Neural cell (in vitro differentiated cells): ENCODE data around the gene AFTPH. TPM values are rescaled to one million over a fixed set of nuclear protein-coding genes. Genes with fewer than 3 reads are reported as not detected.

Source experiments
- H2AFZ ChIP-seq: fragments of 200-600, 300-800 bp; sonication (generic), shearing (Covaris generic); 2 replicates; pipeline ENCODE4 v1.6.0; 2014; ENCODE audit warnings: low read depth, mild to moderate bottlenecking, antibody characterized with exemption, low read length, moderate library complexity
- H3F3A ChIP-seq: fragments of 200-600 bp; shearing (Covaris generic); 2 replicates; pipeline ENCODE4 v1.6.1; 2016; ENCODE audit warnings: mild to moderate bottlenecking, moderate library complexity, mixed read lengths, antibody characterized with exemption, low read length; ENCODE audit not compliant: insufficient read depth, poor library complexity, severe bottlenecking
- H3K27ac ChIP-seq: fragments of 200-600, 300-800 bp; sonication (generic), shearing (Covaris generic); 2 replicates; pipeline ENCODE4 v1.5.1; 2014; ENCODE audit warnings: mild to moderate bottlenecking, low read length, moderate library complexity
- H3K27me3 ChIP-seq: fragments of 300-800, 200-600 bp; sonication (generic), shearing (Covaris generic); 2 replicates; pipeline ENCODE4 v1.6.0; 2014; ENCODE audit warnings: mild to moderate bottlenecking, low read depth, low read length, moderate library complexity; ENCODE audit not compliant: insufficient read depth
- H3K36me3 ChIP-seq: fragments of 300-800, 200-600 bp; sonication (generic), shearing (Covaris generic); 2 replicates; pipeline ENCODE4 v1.5.1; 2014; ENCODE audit warnings: mild to moderate bottlenecking, antibody characterized with exemption, low read length, moderate library complexity; ENCODE audit not compliant: insufficient read depth
- H3K4me2 ChIP-seq: fragments of 300-800, 200-600 bp; sonication (generic), shearing (Covaris generic); 2 replicates; pipeline ENCODE4 v1.6.0; 2014; ENCODE audit warnings: mild to moderate bottlenecking, low read length
- H3K4me3 ChIP-seq: fragments of 300-800, 200-600 bp; sonication (generic), shearing (Covaris generic); 2 replicates; pipeline ENCODE4 v1.5.1; 2014; ENCODE audit warnings: mild to moderate bottlenecking, low read length, moderate library complexity
- H3K79me2 ChIP-seq: fragments of 200-600 bp; shearing (Covaris generic); replicated peaks from 2 replicates; pipeline ENCODE4 v1.6.0; 2014; ENCODE audit warnings: mild to moderate bottlenecking, low read length, moderate library complexity; ENCODE audit not compliant: insufficient read depth
- H3K9ac ChIP-seq: fragments of 300-800, 200-600 bp; sonication (generic), shearing (Covaris generic); 2 replicates; pipeline ENCODE4 v1.6.1; 2016; ENCODE audit warnings: mild to moderate bottlenecking, low read length, mixed read lengths
- H3K9me2 ChIP-seq: fragments of 200-600 bp; shearing (Covaris generic); 2 replicates; pipeline ENCODE4 v1.6.1; 2016; ENCODE audit warnings: mild to moderate bottlenecking, low read length, mixed read lengths; ENCODE audit not compliant: insufficient read depth
- H3K9me3 ChIP-seq: fragments of 200-600, 300-800 bp; sonication (generic), shearing (Covaris generic); 2 replicates; pipeline ENCODE4 v1.6.1; 2016; ENCODE audit warnings: mild to moderate bottlenecking, mixed run types, low read length, moderate library complexity, mixed read lengths
- H4K20me1 ChIP-seq: fragments of 200-600 bp; shearing (Covaris generic); 2 replicates; pipeline ENCODE4 v1.6.1; 2016; ENCODE audit warnings: mild to moderate bottlenecking, mixed run types; ENCODE audit not compliant: insufficient read depth
- EP300 ChIP-seq: fragments of 450-650 bp; conservative IDR thresholded peaks from 2 replicates; pipeline ENCODE4 v1.6.1; 2014; ENCODE audit warnings: antibody characterized with exemption, mild to moderate bottlenecking, moderate library complexity; ENCODE audit not compliant: poor library complexity, severe bottlenecking
- EZH2 ChIP-seq: fragments of 200-600, 300-800 bp; shearing (Covaris generic), sonication (generic); IDR thresholded peaks from 2 replicates; pipeline ENCODE4 v1.6.1; 2014; ENCODE audit warnings: antibody characterized with exemption, low read length, borderline replicate concordance, mild to moderate bottlenecking; ENCODE audit not compliant: insufficient read depth, poor library complexity, severe bottlenecking
- MXI1 ChIP-seq: fragments of 450-650 bp; conservative IDR thresholded peaks from 2 replicates; pipeline ENCODE4 v1.6.1; 2014; ENCODE audit warnings: antibody characterized with exemption, mild to moderate bottlenecking; ENCODE audit not compliant: poor library complexity, severe bottlenecking
- POLR2AphosphoS5 ChIP-seq: IDR thresholded peaks from 2 replicates; pipeline ENCODE4 v1.6.1; 2012
- RAD21 ChIP-seq: fragments of 450-650 bp; conservative IDR thresholded peaks from 2 replicates; pipeline ENCODE4 v1.6.1; 2014; ENCODE audit warnings: antibody characterized with exemption, mild to moderate bottlenecking, moderate library complexity
- REST ChIP-seq: IDR thresholded peaks from 2 replicates; pipeline ENCODE4 v1.6.1; 2012; ENCODE audit warnings: borderline replicate concordance
- SMC3 ChIP-seq: fragments of 450-650 bp; conservative IDR thresholded peaks from 2 replicates; pipeline ENCODE4 v1.6.1; 2014; ENCODE audit warnings: antibody characterized with exemption, mild to moderate bottlenecking, moderate library complexity; ENCODE audit not compliant: poor library complexity
- TAF1 ChIP-seq: IDR thresholded peaks from 2 replicates; pipeline ENCODE4 v1.6.1; 2012; ENCODE audit warnings: low read depth
- polyA plus RNA-seq: library from polyadenylated mRNA; depleted of rRNA; stranded (reverse); fragments of >200 nt; gene quantifications from 2 replicates; pipeline ENCODE4 v1.2.3, GENCODE V29; 2014
- TF ChIP-seq, protein P1 (sequence below): fragments of 450-650 bp; IDR thresholded peaks from 2 replicates; pipeline ENCODE4 v1.5.1; 2014; ENCODE audit warnings: antibody characterized with exemption, mild to moderate bottlenecking, moderate library complexity; ENCODE audit not compliant: poor library complexity, severe bottlenecking

AFTPH gene
- polyA plus RNA-seq, 1 donor from 2014 or later, result 63.0 TPM

DNA sequence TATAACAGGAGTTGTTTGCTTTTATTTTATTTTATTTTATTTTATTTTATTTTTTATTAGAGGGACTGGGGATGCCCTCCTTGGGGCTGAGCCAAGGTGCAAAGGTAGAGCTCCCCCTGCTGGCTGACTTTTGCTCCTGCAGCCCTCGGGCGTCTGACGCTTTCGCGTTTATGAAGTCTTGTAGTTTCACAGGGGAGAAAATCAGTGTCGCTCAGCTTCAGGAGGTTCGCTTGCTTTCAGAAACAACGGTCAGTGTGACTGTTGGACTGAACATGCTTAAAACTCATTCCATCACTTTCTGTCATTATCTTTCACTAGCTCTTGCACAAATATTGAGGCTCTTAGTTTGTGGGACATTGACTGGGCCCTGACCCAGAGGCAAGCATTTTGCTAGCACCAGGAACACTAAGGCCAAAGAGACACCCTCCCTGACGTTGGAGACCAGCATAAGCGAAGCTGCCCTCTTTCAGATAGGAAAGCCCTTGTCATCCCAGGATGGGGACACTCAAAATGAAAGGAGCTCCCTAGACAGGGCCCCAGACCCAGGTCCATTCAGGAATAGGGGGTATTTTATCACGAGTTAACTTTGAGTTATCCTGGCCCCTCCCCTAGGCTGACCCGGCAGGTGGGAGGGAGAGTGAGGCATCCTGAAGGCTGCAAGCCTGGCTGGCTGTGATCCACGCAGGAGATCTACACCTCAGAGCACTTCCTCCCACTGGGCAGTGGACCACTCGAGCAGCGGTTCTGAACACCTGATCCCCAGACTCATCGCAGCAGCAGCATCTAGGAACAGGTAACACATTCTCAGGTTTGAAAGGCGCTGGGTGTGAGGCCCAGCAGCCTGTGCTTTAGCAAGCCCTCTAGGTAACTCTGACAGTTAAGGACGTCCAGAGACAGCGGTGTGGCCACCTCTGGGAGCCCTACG lies 35.8 kb upstream of the AFTPH start:
- H3K4me2 ChIP-seq, result no peak overlapping the region
- H3K79me2 ChIP-seq, result no peaks in the 10 kb centered on the region
- no peak overlapping the region for H3K4me3 ChIP-seq
- H3K9ac ChIP-seq, result no peak overlapping the region
- H3F3A ChIP-seq, result no peaks in the 10 kb centered on the region
- no peaks in the 10 kb centered on the region for H4K20me1 ChIP-seq
- TF ChIP-seq EZH2, result no peak
- TF ChIP-seq, protein P1, sequence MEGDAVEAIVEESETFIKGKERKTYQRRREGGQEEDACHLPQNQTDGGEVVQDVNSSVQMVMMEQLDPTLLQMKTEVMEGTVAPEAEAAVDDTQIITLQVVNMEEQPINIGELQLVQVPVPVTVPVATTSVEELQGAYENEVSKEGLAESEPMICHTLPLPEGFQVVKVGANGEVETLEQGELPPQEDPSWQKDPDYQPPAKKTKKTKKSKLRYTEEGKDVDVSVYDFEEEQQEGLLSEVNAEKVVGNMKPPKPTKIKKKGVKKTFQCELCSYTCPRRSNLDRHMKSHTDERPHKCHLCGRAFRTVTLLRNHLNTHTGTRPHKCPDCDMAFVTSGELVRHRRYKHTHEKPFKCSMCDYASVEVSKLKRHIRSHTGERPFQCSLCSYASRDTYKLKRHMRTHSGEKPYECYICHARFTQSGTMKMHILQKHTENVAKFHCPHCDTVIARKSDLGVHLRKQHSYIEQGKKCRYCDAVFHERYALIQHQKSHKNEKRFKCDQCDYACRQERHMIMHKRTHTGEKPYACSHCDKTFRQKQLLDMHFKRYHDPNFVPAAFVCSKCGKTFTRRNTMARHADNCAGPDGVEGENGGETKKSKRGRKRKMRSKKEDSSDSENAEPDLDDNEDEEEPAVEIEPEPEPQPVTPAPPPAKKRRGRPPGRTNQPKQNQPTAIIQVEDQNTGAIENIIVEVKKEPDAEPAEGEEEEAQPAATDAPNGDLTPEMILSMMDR, result peak; percentile 50
- peak; percentile 24 for TF ChIP-seq RAD21
- H3K9me2 ChIP-seq, result no peaks in the 10 kb centered on the region
- no peaks in the 10 kb centered on the region for H3K9me3 ChIP-seq
- H2AFZ ChIP-seq, result no peak overlapping the region
- H3K36me3 ChIP-seq, result no peaks in the 10 kb centered on the region
- H3K27ac ChIP-seq, result no peak overlapping the region
- H3K27me3 ChIP-seq, result no peaks in the 10 kb centered on the region

- no peak overlapping the region for H2AFZ ChIP-seq
- no peak overlapping the region for H3K9ac ChIP-seq
- no peaks in the 10 kb centered on the region for H3K36me3 ChIP-seq
- no peaks in the 10 kb centered on the region for H3F3A ChIP-seq
- no peaks in the 10 kb centered on the region for H4K20me1 ChIP-seq
- no peaks in the 10 kb centered on the region for H3K9me3 ChIP-seq
- H3K4me3 ChIP-seq, result no peak overlapping the region
- H3K9me2 ChIP-seq, result no peaks in the 10 kb centered on the region
- TF ChIP-seq SMC3, result no peak
- TF ChIP-seq, protein P1, result no peak
- no peak for TF ChIP-seq POLR2AphosphoS5
- no peak for TF ChIP-seq MXI1
- TF ChIP-seq EP300, result no peak
- no peak for TF ChIP-seq RAD21
- no peak for TF ChIP-seq TAF1
- TF ChIP-seq REST, result no peak
- H3K27ac ChIP-seq, result no peak overlapping the region
- H3K79me2 ChIP-seq, result no peaks in the 10 kb centered on the region
- no peak overlapping the region for H3K4me2 ChIP-seq
- no peaks in the 10 kb centered on the region for H3K27me3 ChIP-seq
These were observed 34.9 kb upstream of the AFTPH start for GRCh38 chr2:64489081-64489751.
